Fibroblast of pulmonary artery (primary cell): Measurements from ENCODE around the gene SLC2A9.
A peak's percentile ranks its signal among the peaks of the same experiment; 100 is the strongest.

ENCODE experiments used
- DNase-seq: peaks from one replicate; pipeline ENCODE4 v3.0.0-alpha.2; 2010; ENCODE audit warnings: low read depth
- H3K4me3 ChIP-seq: replicated peaks from 2 replicates; pipeline ENCODE4 v1.5.1; 2011; ENCODE audit warnings: low read depth, mild to moderate bottlenecking, control low read depth, low read length, moderate library complexity
- CTCF ChIP-seq: IDR thresholded peaks from 2 replicates; pipeline ENCODE4 v1.5.1; 2011; ENCODE audit warnings: mild to moderate bottlenecking, control low read depth, low read length, inconsistent platforms; ENCODE audit errors: missing control alignments

SLC2A9 gene

GRCh38 chr4:10020106-10020505 lies 1.2 kb downstream of the SLC2A9 start:
- TF ChIP-seq CTCF, result no peak
- DNase-seq, result no peak
- H3K4me3 ChIP-seq, result peak overlapping the region; percentile 42

GRCh38 chr4:10019521-10020051 lies 1.7 kb downstream of the SLC2A9 start:
- TF ChIP-seq CTCF, result no peak
- DNase-seq, result no peak
- peak overlapping the region; percentile 55 for H3K4me3 ChIP-seq

- peak; percentile 99 for DNase-seq
- TF ChIP-seq CTCF, result peak; percentile 90
- peak overlapping the region; percentile 55 for H3K4me3 ChIP-seq
These were observed 2.4 kb downstream of the SLC2A9 start for GRCh38 chr4:10018818-10019461.

- TF ChIP-seq CTCF, result no peak
- DNase-seq, result no peak
- no peak overlapping the region for H3K4me3 ChIP-seq
These were observed 4.0 kb downstream of the SLC2A9 start for GRCh38 chr4:10017037-10017893.

- no peak for DNase-seq
- H3K4me3 ChIP-seq, result no peak overlapping the region
- TF ChIP-seq CTCF, result no peak
These were observed 5.1 kb downstream of the SLC2A9 start for GRCh38 chr4:10016169-10016568.

GRCh38 chr4:10015140-10015753 lies 6.0 kb downstream of the SLC2A9 start:
- TF ChIP-seq CTCF, result peak; percentile 78
- no peak overlapping the region for H3K4me3 ChIP-seq
- peak; percentile 77 for DNase-seq
